GM19467 (cell line): ENCODE results near the gene HIVEP3.
A peak's percentile ranks its signal among the peaks of the same experiment; 100 is the strongest.

Source experiments
- ATAC-seq: cut with Tn5 transposase; IDR thresholded peaks from one replicate; pipeline ENCODE4 v1.9.1; 2021; ENCODE audit warnings: mild to moderate bottlenecking, moderate library complexity; ENCODE audit not compliant: unreplicated experiment

The HIVEP3 gene

GRCh38 chr1:41673806-41674205 lies 244.9 kb downstream of the HIVEP3 start:
- ATAC-seq: no peak

GRCh38 chr1:41673378-41673777 lies 245.3 kb downstream of the HIVEP3 start:
- ATAC-seq: no peak

DNA sequence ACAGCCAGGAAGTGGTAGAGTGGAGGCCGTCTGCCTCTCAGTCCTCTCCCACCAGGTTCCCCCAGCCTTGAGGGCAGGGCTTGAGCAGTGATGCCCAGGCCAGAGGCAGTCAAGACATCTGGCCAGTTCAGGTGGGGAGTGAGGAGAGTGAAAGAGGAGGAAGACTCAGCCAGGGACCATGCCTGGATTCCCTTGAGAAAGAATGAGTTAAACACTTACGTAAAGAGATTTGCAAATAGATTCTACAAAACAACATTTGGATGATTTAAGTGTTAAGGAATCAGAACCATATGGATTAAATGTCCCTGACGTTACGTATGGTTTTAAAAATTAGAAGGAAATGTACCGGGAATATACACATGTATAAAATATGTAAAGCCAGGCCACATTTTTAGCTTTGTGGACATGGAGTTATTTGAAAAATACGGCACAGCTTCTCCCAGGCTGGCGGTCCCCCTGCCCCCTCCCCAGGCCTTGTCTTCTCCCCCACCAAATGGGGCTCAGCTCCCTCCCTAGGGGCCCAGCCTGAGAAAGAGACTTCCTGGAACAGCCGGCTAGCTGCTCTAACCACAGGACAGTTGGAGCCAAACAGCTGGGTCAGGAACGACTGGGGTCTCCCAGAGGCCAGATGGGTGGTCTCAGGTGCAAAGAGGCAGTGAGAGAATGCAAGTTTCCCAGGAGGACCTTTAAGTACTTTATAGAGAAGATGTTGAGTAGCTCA lies 245.9 kb downstream of the HIVEP3 start:
- no peak for ATAC-seq

GRCh38 chr1:41672173-41672572 lies 246.5 kb downstream of the HIVEP3 start:
- ATAC-seq: no peak

- no peak for ATAC-seq
Measured at GRCh38 chr1:41671116-41671755, 247.5 kb downstream of the HIVEP3 start.

- ATAC-seq: no peak
Measured at GRCh38 chr1:41670217-41670957, 248.3 kb downstream of the HIVEP3 start.

GRCh38 chr1:41668967-41669366 lies 249.8 kb downstream of the HIVEP3 start:
- no peak for ATAC-seq

- ATAC-seq: no peak
Measured at GRCh38 chr1:41668054-41668660, 250.6 kb downstream of the HIVEP3 start.

DNA sequence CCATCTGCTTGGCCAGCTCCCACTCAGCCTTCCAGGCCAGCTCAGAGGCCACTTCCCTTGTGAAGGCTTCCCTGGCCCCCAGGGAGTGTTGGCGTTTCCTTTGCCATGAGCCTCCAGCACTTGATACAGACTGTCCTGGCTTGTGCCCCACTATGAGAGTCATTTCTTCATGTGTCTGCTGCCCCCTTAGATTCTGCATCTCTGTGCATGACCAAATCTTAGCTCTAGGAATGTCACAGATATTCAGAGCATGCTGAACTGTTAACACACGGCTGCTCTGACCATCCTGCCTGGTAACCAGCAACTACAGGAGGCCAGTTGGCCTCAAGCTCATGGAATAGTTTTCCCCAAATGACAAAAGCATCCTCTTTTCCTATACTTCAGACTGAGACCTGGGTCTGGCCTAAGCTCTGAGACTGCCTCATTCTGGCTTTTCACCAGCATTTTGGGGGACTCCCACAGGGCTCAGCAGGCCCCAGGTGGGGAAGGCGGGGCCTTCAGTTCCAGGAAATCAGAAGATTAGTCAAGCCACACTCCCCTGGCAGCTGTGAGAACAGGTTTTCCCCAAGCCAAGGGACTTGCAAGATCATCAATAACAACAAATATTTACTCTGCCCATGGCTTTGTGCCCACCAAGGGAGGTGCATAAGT lies 251.6 kb downstream of the HIVEP3 start:
- ATAC-seq: no peak

DNA sequence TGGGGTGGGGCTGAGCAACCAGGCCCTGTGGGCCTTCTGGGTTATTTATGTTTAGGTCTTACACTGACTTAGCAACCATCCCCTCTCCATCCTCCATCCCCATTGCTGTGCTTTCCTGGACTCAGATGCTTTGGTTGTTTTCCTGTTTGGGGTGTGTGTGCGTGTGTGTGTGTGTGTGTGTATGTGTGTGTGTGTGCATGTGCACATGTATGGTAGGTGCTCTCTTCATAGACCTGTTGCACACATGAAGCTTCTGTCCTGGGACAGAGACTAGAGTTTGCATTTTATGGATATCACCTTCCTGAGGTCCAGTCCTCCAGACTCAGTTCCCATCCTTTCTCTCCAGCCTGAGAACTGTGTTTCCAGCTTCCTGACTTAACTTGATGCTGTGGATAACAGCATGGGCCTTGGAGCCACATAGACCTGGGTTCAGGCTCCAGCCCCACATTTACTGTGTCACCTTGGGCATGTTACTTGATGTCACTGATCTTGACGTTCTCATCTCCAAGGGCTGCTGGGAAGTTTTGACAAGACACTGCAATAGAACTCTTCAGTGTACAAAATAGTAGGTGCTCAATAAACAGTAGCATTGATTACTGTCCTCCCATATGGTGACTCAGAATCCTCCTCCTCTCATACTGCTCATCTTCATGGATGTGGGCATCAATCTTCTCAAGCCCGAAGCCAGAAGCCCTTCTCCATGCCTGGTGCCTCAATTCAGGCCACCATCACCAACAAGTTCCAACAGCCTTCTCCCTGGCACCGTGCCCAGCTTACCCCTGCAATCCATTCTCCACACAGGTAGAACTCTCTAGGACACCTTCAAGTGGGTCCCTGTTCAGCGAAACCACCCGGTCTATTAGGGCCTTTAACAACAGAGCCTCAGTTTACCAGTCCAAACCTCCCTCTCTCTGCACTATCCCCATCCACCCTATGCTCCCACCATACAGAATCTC lies 252.5 kb downstream of the HIVEP3 start:
- no peak for ATAC-seq

GRCh38 chr1:41664861-41665640 lies 253.7 kb downstream of the HIVEP3 start:
- ATAC-seq: no peak

DNA sequence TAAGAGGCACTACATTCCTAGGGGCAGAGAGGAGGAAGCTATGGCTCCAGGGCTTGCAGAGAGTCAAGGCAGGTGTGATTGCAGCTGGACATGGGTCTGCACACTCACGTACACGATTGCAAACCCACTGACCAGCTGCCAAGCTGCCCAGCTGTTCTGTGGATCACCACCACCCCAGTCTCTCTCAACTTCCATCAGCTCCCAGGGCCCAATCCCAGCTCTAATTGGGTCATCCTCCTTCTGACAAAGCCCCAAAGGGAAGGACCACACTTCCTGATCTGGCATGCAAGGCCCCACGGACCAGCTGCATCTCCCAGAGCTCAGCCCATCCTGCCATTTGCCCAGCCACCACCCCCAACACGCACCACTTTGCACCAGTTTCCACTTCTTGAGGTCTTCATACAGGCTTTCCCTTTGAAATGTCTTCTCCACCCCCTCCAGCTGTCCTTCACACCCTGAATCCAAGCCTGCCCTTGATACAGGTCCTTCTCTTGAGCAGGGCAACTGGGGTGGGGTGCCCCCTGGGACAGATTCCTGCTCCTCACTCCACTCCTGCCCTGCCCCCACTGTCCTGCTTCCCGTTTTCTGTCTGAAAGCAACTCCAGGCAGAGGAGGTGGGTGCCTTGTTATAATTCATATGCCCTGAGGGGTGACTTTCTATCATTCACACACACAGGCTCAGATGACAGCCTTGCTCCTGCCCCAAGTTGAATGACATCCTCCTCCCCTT lies 254.9 kb downstream of the HIVEP3 start:
- no peak for ATAC-seq

DNA sequence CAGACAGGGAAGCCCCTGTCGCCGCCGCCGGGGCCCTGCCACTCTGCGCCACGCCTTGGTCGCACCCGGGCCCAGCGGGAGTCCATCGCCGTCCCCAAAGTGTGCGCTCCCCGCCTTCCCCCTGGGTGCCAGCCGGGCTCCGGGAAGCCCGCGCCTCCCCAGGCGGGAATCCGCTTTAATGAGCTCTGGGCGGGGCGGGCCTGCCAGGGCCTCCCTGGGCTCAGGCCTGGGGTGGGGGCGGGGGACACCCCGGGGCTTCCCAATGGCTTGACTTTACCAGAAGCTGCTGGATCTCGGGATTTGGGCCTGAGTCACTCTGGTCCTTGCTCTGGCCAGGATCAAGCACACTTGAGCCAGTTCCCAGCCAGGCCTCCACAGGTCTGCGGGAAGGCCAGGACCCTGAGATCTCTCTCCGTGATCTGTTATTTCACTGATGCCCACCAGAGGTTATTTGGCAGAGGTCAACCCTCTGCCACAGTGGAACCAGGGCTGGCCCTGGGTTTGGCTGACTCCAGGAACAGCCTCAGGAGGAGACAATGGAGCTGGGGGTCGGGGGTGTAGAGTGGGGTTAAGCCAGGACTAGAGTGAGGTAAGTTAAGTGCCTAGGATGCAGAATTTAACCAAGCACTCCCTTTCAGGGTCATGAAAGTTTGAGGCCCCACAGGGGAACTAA lies 255.8 kb downstream of the HIVEP3 start:
- no peak for ATAC-seq

GRCh38 chr1:41662061-41662764 lies 256.5 kb downstream of the HIVEP3 start:
- ATAC-seq: peak; percentile 55

- no peak for ATAC-seq
Measured at GRCh38 chr1:41661428-41662060, 257.2 kb downstream of the HIVEP3 start.

DNA sequence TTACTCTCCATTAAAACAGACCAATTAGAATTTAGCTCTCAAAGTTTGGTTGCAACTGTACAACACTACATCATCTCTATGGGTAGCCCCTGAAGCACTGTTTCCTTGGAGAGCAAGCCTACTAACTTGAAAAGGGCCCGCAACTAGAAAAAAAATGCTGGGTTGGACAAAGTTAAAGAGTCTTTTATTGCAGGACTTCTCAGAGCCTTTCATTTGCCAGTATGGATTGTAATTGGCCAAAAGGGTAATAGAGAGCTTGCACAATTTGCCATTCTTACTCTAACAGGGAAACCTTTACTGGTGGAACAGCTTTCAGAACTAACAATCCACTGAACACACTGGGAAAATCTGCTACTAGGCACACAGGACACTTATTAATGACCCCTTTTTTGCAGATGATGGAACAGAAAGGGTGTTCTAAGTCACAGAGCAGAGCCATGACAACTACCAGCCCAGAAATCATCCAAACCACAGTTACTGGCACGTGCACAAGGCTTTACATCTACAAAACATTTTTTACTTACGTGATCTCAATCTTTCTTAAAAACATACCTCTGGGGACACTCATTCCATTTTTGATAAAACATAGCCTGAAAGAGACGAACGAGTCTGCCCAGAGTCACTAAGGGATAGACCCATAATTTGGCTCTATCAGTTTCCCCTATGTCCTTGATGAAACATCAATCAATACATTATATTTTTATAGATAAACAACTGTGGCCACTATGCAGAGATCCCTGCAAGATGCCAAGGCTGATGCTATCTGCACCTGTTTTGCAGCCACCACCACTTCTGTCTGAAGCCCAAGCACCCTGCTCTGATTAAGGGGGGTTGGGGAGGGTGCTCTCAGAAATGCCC lies 257.9 kb downstream of the HIVEP3 start:
- no peak for ATAC-seq
